ENCODE results near the gene C12orf43.

GRCh38 chr12:120979220-120979861 lies 36.9 kb downstream of the C12orf43 start:
- TF ChIP-seq CTCF (optimal IDR thresholded peaks at IDR 0.05 in 1 of 3, IDR thresholded peaks at IDR 0.05 in 1 of 3, conservative IDR thresholded peaks at IDR 0.05 in 1 of 3; ENCODE audit: extremely low read depth in 1 of 3, insufficient read depth in 2 of 3, low read length in 3 of 3), result no peak
- TF ChIP-seq EZH2 (IDR thresholded peaks at IDR 0.05; ENCODE audit: low read length), result no peak
